ENCODE measurements around the gene GARIN3. TPM values are rescaled to one million over a fixed set of nuclear protein-coding genes. Genes with fewer than 3 reads are reported as not detected.

Gene GARIN3
- total and polyA plus RNA-seq, 9 of the 15 experiments (the other 6 are each of a cell fraction or from before 2014, with no cell fraction given): not detected

GRCh38 chr5:157167214-157167621 lies 1.2 kb upstream of the GARIN3 start:
- POLR2A ChIA-PET: interaction anchor here (1.1 kb wide), 1 partner anchor 23 kb away, joined by 3 read pairs; no protein-coding TSS in a partner anchor
- no peak for FAIRE-seq
- no peaks in the 10 kb centered on the region for H4K20me1 ChIP-seq (replicated peaks; ENCODE audit: control insufficient read depth, insufficient read depth, low read length)
- no peak overlapping the region for H3K9ac ChIP-seq (ENCODE audit: insufficient read depth in 1 of 2, low read depth in 2 of 2, low read length in 2 of 2)
- 0% methylated on average over 4 of the region's 4 CpGs for WGBS (ENCODE audit: insufficient coverage, low coverage, missing lambda C conversion rate)
- ATAC-seq: no peak
- no peaks in the 10 kb centered on the region for H3K4me1 ChIP-seq (replicated peaks in 1 of 2; ENCODE audit: control insufficient read depth in 2 of 2, insufficient read depth in 2 of 2, low read length in 2 of 2)
- no peaks in the 10 kb centered on the region for H3K9me3 ChIP-seq (replicated peaks; ENCODE audit: control insufficient read depth, insufficient read depth, low read depth, low read length)
- H2AFZ ChIP-seq (ENCODE audit: low read depth, low read length): no peak overlapping the region
- peaks cover 6 to 30% of the 10 kb centered on the region in 2 experiments; a peak in 3 of 5 replicates for H3K27me3 ChIP-seq (ENCODE audit: control insufficient read depth in 2 of 2, insufficient read depth in 2 of 2, low read length in 2 of 2)
- in situ Hi-C loops (cut with MboI): no loop called here
- H3K27ac ChIP-seq (ENCODE audit: extremely low read depth, low read depth, low read length): no peak overlapping the region
- H3K4me2 ChIP-seq (ENCODE audit: insufficient read depth, low read length): no peak overlapping the region
- no peaks in the 10 kb centered on the region for H3K9me1 ChIP-seq (ENCODE audit: control insufficient read depth, insufficient read depth, low read length)
- H3K36me3 ChIP-seq (ENCODE audit: control insufficient read depth, insufficient read depth, low read length): no peaks in the 10 kb centered on the region
- CTCF ChIA-PET (ENCODE audit: low intra/inter-chr PET ratio): no interaction called here
- intact Hi-C loops (cut with micrococcal nuclease): no loop called here
- DNase-seq (ENCODE audit: extremely low read depth in 1 of 4, low spot score in 3 of 4): no peak
- no peak overlapping the region for H3K4me3 ChIP-seq
- BruUV-seq (replicated peaks): no TSS peak
- no peaks in the 10 kb centered on the region for H3K79me2 ChIP-seq (ENCODE audit: control insufficient read depth, insufficient read depth, low read length)
- no peak for TF ChIP-seq ZNF561 (CRISPR knock-in tag; conservative IDR thresholded peaks at IDR 0.05)
- no peak for TF ChIP-seq HMG20B (CRISPR knock-in tag; IDR thresholded peaks at IDR 0.05)
- TF ChIP-seq ZNF146 (CRISPR knock-in tag; IDR thresholded peaks at IDR 0.05; ENCODE audit: unreplicated experiment): no peak
- TF ChIP-seq ZNF347 (CRISPR knock-in tag; IDR thresholded peaks at IDR 0.05; ENCODE audit: low read depth): no peak
- TF ChIP-seq KAT8 (IDR thresholded peaks at IDR 0.05; ENCODE audit: low read depth): no peak
- no peak for TF ChIP-seq CBFA2T3 (IDR thresholded peaks at IDR 0.05)
- TF ChIP-seq CBX3 (IDR thresholded peaks at IDR 0.05; ENCODE audit: borderline replicate concordance in 1 of 2, low read length in 2 of 2): no peak
- no peak for TF ChIP-seq ATF1 (CRISPR knock-in tag; IDR thresholded peaks at IDR 0.05)
- TF ChIP-seq ATF1 (tag; IDR thresholded peaks at IDR 0.05): no peak
- no peak for TF ChIP-seq PHTF2 (CRISPR knock-in tag; IDR thresholded peaks at IDR 0.05)
- TF ChIP-seq HIVEP1 (CRISPR knock-in tag; IDR thresholded peaks at IDR 0.05): no peak
- TF ChIP-seq ATF2 (CRISPR knock-in tag; IDR thresholded peaks at IDR 0.05): no peak
- TF ChIP-seq ZFP1 (CRISPR knock-in tag; IDR thresholded peaks at IDR 0.05): no peak
- TF ChIP-seq RBBP5 (IDR thresholded peaks at IDR 0.05; ENCODE audit: borderline replicate concordance, insufficient read depth, low read length, poor library complexity, severe bottlenecking): no peak
- TF ChIP-seq, protein P1, sequence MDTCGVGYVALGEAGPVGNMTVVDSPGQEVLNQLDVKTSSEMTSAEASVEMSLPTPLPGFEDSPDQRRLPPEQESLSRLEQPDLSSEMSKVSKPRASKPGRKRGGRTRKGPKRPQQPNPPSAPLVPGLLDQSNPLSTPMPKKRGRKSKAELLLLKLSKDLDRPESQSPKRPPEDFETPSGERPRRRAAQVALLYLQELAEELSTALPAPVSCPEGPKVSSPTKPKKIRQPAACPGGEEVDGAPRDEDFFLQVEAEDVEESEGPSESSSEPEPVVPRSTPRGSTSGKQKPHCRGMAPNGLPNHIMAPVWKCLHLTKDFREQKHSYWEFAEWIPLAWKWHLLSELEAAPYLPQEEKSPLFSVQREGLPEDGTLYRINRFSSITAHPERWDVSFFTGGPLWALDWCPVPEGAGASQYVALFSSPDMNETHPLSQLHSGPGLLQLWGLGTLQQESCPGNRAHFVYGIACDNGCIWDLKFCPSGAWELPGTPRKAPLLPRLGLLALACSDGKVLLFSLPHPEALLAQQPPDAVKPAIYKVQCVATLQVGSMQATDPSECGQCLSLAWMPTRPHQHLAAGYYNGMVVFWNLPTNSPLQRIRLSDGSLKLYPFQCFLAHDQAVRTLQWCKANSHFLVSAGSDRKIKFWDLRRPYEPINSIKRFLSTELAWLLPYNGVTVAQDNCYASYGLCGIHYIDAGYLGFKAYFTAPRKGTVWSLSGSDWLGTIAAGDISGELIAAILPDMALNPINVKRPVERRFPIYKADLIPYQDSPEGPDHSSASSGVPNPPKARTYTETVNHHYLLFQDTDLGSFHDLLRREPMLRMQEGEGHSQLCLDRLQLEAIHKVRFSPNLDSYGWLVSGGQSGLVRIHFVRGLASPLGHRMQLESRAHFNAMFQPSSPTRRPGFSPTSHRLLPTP (IDR thresholded peaks at IDR 0.05; ENCODE audit: borderline replicate concordance, extremely low read depth, insufficient read length): no peak
- no peak for TF ChIP-seq ZBTB1 (CRISPR knock-in tag; IDR thresholded peaks at IDR 0.05; ENCODE audit: borderline replicate concordance, low read depth)
- no peak for TF ChIP-seq NONO (IDR thresholded peaks at IDR 0.05; ENCODE audit: low read depth in 2 of 2, low read length in 1 of 2)
- no peak for TF ChIP-seq DPF2 (IDR thresholded peaks at IDR 0.05)
